ENCODE data around the gene TAL1.
A peak's percentile ranks its signal among the peaks of the same experiment; 100 is the strongest.
"Not testable (repeated sequence)": the region's sequence is repeated elsewhere in the genome, so short reads cannot be mapped to it uniquely, and the experiment has no call there.

Gene TAL1

DNA sequence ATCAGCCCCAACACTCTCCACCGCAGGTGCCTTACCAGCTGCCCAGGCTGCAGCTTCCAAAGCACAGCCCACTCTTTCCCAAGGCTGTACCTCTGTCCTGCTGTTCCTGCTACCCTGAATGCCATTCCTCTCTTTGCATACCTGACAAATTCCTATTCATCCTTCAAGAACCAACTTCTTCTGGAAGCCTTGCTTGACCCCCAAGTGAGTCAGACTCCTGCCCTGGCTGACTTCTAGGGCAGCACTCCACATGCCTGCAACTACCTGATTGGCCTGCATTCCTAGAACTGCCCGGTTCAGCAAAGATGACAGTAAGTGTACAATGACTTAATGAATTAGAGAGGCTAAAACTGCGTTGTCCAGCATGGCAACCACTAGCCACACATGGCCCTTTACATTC lies 21.4 kb downstream of the TAL1 start:
- no peak for DNase-seq

- DNase-seq, result no peak
Measured at GRCh38 chr1:47209725-47210325, 22.2 kb downstream of the TAL1 start.

GRCh38 chr1:47209091-47209490 lies 22.9 kb downstream of the TAL1 start:
- no peak for DNase-seq

- DNase-seq, result no peak
Measured at GRCh38 chr1:47208374-47208850, 23.6 kb downstream of the TAL1 start.

DNA sequence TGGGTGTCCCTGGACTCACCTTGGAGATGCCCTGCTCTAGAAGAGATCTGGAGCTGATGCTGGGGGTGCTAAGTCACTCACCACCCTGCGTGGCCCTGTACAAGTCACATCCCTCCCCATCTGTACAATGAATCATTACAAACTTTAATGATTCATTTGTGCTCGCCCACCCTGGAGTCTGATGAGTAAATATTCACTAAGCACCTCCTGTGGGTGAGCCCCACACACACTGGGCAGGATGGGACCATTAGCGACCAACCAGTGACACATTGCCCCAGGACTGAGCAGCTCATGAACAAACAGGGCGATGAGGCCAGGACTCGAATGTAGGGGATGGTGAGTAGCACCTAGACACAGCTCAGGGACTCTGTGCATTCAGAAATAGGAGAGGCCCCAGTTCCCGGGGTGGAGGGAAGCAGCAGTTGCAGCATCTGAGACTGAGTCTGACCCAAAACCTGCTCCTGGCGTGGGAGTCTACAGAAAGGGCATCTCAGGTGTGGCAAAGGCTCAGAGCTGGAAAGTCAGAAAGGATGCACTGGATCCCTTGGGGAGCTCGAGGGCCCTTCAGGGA lies 24.1 kb downstream of the TAL1 start:
- DNase-seq, result no peak

GRCh38 chr1:47205918-47206317 lies 26.1 kb downstream of the TAL1 start:
- no peak for DNase-seq

- DNase-seq, result not testable (repeated sequence)
Measured at GRCh38 chr1:47203504-47203903, 28.5 kb downstream of the TAL1 start.

- no peak for DNase-seq
Measured at GRCh38 chr1:47201179-47201578, 30.8 kb downstream of the TAL1 start.

DNA sequence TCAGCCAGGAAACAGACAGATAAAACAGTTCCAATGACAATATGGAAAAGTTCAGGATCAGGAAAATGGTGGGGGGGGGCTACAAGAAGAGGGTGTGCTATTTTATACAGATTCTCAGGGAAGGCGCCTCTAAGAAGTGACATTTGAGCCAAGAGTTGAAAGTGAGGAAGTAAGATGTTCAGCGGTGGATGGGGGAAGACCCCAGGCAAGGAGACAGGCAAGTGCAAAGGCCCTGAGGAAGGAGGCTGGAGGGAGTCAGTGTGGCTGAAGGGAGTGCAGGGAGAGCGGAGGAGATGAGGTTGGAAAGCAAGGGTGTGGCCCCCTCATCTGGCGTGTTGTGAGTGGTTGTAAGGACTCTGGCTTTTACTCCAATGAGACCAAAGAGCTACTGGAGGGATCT lies 33.8 kb downstream of the TAL1 start:
- no peak for DNase-seq

DNA sequence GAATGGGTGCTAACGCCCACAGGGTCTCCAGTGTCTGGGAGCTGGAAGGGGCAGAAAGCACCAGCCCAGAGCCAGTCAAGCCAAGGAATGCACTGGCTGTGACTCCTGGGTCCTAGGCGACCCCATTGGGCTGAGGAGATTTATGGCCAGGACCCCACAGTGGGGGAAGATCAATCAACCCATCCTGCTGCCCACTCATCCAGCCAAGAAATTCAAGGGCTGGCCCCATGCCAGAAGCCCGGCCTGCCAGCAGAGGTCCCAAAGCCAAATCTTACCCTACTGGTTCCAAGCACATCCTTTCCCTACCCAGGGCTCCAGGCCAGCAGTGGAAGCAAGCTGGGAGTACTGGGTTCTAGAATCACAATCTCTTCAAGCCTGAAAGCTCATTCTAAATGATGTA lies 35.4 kb downstream of the TAL1 start:
- DNase-seq, result no peak

GRCh38 chr1:47195981-47196380 lies 36.0 kb downstream of the TAL1 start:
- not testable (repeated sequence) for DNase-seq

GRCh38 chr1:47194311-47194710 lies 37.7 kb downstream of the TAL1 start:
- DNase-seq, result no peak

DNA sequence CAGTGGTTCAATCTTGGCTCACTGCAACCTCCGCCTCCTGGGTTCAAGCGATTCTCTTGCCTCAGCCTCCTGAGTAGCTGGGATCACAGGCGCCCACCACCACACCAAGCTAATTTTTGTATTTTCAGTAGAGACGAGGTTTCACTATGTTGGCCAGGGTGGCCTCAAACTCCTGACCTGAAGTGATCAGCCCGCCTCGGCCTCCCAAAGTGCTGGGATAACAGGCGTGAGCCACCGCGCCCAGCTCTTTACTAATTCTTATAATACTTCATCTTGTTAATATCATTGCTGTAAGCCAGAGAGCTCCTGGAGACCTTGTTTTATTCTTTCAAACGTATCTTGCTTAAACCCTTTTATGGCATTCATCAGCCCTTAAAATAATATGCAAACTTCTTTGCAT lies 38.5 kb downstream of the TAL1 start:
- DNase-seq, result not testable (repeated sequence)

- peak; percentile 68 for DNase-seq
Measured at GRCh38 chr1:47192458-47193384, 39.3 kb downstream of the TAL1 start.

DNA sequence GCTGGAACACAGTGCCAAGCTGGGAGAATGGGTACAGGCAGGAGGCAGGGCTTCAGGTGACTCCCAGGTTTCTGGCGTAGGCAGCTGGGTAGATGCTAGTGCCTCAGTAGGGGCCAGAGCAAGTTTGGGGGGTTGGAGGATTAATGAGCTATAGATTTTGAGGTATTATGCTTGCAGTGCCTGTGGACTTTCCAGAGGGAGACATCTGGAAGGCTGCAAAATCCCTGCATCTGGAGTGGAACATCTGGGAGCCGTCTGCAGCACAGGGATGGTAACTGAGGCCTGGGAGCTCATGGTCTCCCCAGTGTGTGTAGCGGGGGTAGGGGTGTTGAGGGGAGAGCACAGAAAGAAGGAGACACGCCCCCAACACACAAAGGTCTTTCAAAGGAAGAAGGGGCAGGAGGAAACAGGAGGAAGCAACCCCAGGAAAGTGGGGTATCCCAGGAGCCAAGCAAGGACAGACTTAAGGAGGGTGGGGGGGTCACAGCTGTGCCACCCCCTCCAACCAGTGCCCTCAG lies 40.0 kb downstream of the TAL1 start:
- no peak for DNase-seq

DNA sequence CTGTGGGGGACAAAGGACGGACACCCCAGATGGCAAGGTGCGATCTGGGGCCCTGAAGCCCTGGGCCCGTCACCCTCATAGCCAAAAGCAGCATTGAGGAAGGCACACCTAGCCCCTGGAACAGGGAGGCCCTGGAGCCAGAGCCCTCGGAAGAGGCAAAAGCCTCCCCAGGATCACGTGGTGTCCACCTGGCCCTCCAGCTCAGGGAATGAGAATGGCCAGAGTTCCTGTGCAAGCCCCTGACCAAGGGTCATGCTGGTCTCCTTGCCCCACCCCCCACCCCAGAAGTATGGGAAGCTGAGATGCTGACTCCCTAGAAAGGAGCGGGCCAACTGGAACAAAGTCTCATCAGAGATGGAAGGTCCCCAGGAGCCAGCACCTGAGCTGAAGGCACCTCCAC lies 41.2 kb downstream of the TAL1 start:
- DNase-seq, result no peak

DNA sequence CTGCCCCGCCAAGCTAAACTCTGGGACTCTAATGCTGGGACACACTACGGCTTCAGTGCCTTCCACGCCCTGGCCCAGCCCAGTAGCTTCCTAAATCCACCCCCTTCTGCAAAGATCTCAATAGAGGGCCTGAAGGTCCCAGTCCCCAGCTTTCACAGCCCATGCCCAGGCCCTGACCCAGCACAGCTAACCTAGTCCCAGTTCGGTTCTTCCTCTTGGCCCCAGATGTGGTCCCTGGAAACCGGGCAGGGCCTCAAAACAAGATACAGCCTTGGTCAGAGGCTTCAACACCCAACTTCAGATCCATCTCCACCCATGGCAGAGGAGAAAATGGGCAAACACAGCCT lies 41.5 kb downstream of the TAL1 start:
- DNase-seq, result no peak

DNA sequence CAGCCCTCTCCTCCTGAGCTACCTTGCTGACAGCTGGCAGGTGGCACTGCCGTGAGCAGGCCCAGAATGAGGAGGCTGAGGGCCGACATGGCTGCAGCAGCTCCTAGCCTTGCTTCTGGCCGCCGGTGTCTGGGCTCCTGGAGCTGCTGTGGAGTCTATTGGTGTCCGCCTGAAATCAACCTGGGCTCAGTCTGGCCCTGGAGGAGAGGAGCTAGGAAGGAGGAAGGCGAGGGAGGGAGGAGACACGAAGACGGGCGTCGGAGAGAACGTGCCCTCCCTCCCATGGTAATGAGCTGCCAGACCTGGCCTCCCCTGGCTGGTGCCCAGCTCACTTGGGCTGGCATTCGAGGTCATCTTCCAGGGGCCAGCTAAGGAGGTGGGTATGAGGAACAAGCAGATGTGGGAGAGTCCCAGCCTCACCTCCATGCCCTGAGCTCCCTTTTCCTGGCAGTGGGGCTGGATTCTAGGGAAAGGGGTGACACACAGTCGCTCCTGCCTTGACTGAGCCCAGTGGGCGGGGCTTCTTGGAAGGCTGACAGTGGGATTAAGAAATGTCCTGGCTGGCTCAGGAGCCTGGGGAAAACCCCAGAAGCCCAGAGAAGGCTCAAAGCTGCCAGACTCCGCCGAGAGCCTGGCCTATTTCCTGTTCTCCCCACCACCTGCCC lies 42.0 kb downstream of the TAL1 start, which contains the start of gene PDZK1IP1:
TSS of gene PDZK1IP1 (minus strand) at position 193 of the 665 bp plus-strand sequence. CDS start at position 89, 104 bp downstream.
- no peak for DNase-seq

- DNase-seq, result no peak
Measured at GRCh38 chr1:47188791-47189785, 42.9 kb downstream of the TAL1 start.

GRCh38 chr1:47187926-47188250 lies 44.1 kb downstream of the TAL1 start:
- no peak for DNase-seq

- no peak for DNase-seq
Measured at GRCh38 chr1:47187231-47187925, 44.6 kb downstream of the TAL1 start.

Measured in NCI-H774 (cell line).